Activated CD4-positive, alpha-beta memory T cell treated with anti-CD3 and anti-CD28 coated beads, Interleukin-2, amount 10 ng/mL, durations not matched to agents 7 days and 5 days (primary cell): ENCODE data around the gene BCL7A. TPM values are rescaled to one million over a fixed set of nuclear protein-coding genes. Genes with fewer than 3 reads are reported as not detected.
"Not testable (repeated sequence)": the region's sequence is repeated elsewhere in the genome, so short reads cannot be mapped to it uniquely, and the experiment has no call there.

ENCODE experiments used
- CTCF ChIA-PET: fragments of 350-600 bp; sonication (Branson Sonifier 250); formaldehyde crosslinking; loops from one replicate; lab custom pipeline; 2021; ENCODE audit warnings: antibody characterized with exemption, inconsistent platforms; lab: Charles Lee
- POLR2A ChIA-PET: fragments of 350-600 bp; sonication (Branson Sonifier 250); formaldehyde crosslinking; loops from one replicate; lab custom pipeline; 2021; ENCODE audit warnings: antibody characterized with exemption; lab: Charles Lee
- DNase-seq: peaks from one replicate; pipeline ENCODE4 v3.0.0-alpha.2; 2020
- H3K27ac Mint-ChIP-seq: one replicate; pipeline ENCODE4 v1.8.0; 2021; ENCODE audit warnings: mild to moderate bottlenecking, mixed read lengths
- H3K27me3 Mint-ChIP-seq: one replicate; pipeline ENCODE4 v1.8.0; 2021; ENCODE audit warnings: mixed read lengths
- H3K36me3 Mint-ChIP-seq: one replicate; pipeline ENCODE4 v1.8.0; 2021; ENCODE audit warnings: low read depth, mixed read lengths
- H3K4me1 Mint-ChIP-seq: one replicate; pipeline ENCODE4 v1.8.0; 2021; ENCODE audit warnings: mixed read lengths
- H3K4me3 Mint-ChIP-seq: one replicate; pipeline ENCODE4 v1.8.0; 2021; ENCODE audit warnings: mild to moderate bottlenecking, mixed read lengths
- H3K9me3 Mint-ChIP-seq: one replicate; pipeline ENCODE4 v1.8.0; 2021; ENCODE audit warnings: mixed read lengths
- total RNA-seq, 2 experiments: library from RNA; stranded (reverse); gene quantifications; one replicate each; pipeline ENCODE4 v1.2.3, GENCODE V29; 2021

Gene BCL7A
- total RNA-seq, 2 experiments from 2014 or later: 3.7 to 4.2 TPM

DNA sequence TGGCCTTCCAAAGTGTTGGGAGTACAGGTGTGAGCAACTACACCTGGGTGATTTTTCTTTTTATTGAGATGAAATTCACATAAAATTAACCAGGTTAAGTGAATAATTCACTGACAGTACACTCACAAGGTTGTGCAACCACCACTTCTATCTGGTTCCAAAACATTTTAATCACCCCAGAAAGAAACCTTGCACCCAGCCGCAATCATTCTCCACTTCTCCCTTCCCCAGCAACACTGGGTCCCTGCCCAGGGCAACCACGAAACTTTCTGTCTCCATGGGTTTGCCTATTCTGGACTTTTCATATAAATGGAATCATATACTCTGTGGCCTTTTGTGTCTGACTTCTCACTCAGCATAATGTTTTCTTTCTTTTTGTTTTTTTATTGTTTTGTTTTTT, 30.6 kb downstream of the BCL7A start:
- no peaks in the 10 kb centered on the region for H3K9me3 Mint-ChIP-seq
- H3K27me3 Mint-ChIP-seq: no peaks in the 10 kb centered on the region
- DNase-seq: no peak
- no peaks in the 10 kb centered on the region for H3K36me3 Mint-ChIP-seq
- H3K4me1 Mint-ChIP-seq: peaks cover 3% of the 10 kb centered on the region
- no peak overlapping the region for H3K4me3 Mint-ChIP-seq
- no peak overlapping the region for H3K27ac Mint-ChIP-seq
- POLR2A ChIA-PET: interaction anchor here (0.7 kb wide), 1 partner anchor 151 kb away, joined by 3 read pairs; no protein-coding TSS in a partner anchor
- CTCF ChIA-PET: interaction anchor here (1.1 to 3.0 kb wide), 2 partner anchors 71 to 138 kb away, joined by 3 to 14 read pairs; no protein-coding TSS in a partner anchor

DNA sequence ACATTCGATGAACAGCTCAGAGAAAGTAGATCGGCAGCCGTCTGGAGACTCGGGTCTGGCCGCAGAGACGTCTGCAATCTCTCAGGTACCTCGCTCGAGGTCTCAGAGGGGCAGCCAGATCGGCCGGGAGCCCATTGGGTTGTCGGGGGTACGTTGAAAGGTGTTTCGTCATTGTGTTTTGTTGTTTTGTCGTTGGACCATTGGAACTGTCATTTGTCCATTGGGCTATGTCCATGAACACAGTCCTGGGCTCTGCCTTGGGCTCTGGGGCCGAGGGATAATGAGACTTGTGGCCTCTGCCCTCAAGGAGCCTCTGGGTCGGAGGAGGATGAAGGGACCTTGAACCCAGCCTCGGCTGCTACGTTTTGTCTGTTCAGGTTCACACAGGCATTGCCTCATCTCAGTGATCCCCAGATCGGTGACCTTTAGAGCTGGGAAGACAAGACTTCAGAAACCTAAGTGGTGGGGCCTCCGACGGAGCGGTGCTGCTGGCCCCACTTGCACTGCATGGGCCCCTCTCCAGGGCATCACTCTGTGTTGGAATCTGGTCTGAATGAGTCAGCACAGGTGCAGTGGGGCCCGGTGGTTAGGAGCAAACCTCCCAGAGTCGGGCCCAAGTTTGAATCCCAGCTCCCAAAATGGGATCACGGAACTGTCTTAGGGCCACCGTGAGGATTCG, 33.3 kb downstream of the BCL7A start:
- H3K27ac Mint-ChIP-seq: no peak overlapping the region
- no peak for DNase-seq
- POLR2A ChIA-PET: interaction anchor here (1.3 to 1.5 kb wide), 3 partner anchors 23 to 70 kb away, joined by 3 to 5 read pairs (median 3); partner anchors contain the start of gene MLXIP
- no peaks in the 10 kb centered on the region for H3K36me3 Mint-ChIP-seq
- no peak overlapping the region for H3K4me3 Mint-ChIP-seq
- no peaks in the 10 kb centered on the region for H3K9me3 Mint-ChIP-seq
- CTCF ChIA-PET: interaction anchor here (0.9 to 3.6 kb wide), 25 partner anchors 8 to 169 kb away, joined by 3 to 79 read pairs (median 4); partner anchors contain the start of genes CFAP251 and MLXIP
- no peaks in the 10 kb centered on the region for H3K27me3 Mint-ChIP-seq
- H3K4me1 Mint-ChIP-seq: peaks cover 3% of the 10 kb centered on the region

DNA sequence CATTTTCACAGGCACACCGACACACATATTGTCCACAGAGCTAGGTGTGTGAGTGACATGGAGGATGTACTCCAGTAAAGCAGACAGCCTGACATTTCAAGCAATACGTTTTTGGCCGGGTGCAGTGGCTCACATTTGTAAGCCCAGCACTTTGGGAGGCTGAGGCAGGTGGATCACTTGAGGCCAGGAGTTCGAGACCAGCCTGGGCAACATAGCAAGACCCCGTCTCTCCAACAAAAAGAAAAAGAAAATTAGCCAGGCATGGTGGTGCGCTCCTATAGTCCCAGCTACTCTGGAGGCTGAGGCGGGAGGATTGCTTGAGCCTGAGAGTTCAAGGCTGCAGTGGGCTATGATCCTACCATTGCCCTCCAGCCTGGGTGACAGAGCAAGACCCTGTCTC, 34.7 kb downstream of the BCL7A start:
- ChIA-PET POLR2A (interaction anchor here (1.5 kb wide), 1 partner anchor 22 kb away, joined by 5 read pairs; the partner anchor contains the start of gene MLXIP), CTCF (interaction anchor here (0.6 to 3.6 kb wide), 4 partner anchors 48 to 181 kb away, joined by 3 to 79 read pairs (median 5); no protein-coding TSS in a partner anchor)
- H3K36me3 Mint-ChIP-seq, H3K9me3 Mint-ChIP-seq, DNase-seq, H3K4me3 Mint-ChIP-seq, H3K4me1 Mint-ChIP-seq, H3K27ac Mint-ChIP-seq, H3K27me3 Mint-ChIP-seq: not testable (repeated sequence)

DNA sequence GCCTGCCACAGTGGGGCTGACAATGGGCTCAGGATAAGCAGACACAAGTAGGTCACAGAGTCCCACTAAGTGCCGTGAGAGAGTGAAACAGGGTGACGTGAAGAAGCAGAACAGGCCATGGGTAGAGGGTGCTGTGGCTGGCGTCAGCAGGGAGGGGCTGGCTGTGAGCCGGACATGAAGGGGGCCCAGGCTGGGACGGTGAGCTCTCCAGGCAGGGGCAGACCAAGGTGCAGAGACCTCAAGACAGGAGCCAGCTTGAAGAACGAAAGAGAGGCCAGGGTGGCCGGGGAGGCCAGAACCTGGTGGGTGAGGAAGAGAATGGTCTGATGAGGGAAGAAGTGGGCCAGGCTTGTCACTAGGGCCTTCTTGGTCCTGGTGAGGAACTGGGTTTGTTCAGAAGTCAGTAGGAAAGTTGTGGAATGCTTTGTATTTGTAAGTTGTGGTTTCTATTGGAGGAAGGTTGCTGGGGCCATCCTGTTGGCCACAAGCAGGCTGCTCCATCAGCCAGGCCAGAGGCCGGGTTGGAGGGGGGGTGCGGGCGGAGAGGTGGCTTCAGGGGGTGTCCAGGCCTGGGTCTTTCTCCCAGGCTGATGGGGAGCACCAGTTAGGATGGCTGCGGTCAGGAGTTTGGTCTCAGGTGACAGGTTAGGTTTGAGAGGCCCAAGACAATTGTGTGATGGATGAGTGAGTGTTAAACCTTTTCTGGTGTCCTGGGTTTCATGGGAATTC, 35.5 kb downstream of the BCL7A start:
- no peak for DNase-seq
- Mint-ChIP-seq H3K27ac (no peak overlapping the region), H3K9me3 (no peaks in the 10 kb centered on the region), H3K36me3 (no peaks in the 10 kb centered on the region), H3K4me3 (no peak overlapping the region), H3K4me1 (peaks cover 3% of the 10 kb centered on the region), H3K27me3 (no peaks in the 10 kb centered on the region)
- ChIA-PET POLR2A (no interaction called here), CTCF (no interaction called here)

DNA sequence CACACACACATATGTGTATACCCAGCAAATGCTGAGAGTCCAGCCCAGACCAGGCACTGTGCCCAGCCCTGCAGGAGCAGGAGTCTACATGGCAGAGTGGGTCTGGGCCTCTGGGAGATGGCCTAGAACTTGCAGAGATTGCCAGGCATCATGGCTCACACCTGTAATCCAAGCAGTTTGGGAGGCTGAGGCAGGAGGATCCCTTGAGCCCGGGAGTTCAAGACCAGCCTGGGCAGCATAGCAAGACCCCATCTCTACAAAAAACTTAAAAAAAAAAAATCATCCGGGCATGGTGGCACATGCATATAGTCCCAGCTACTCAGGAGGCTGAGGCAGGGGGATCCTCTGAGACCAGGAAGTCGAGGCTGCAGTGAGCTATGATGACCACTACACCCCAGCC, 36.1 kb downstream of the BCL7A start:
- H3K36me3 Mint-ChIP-seq: no peaks in the 10 kb centered on the region
- peaks cover 3% of the 10 kb centered on the region for H3K4me1 Mint-ChIP-seq
- ChIA-PET CTCF (no interaction called here), POLR2A (no interaction called here)
- H3K4me3 Mint-ChIP-seq: no peak overlapping the region
- H3K27ac Mint-ChIP-seq: no peak overlapping the region
- no peaks in the 10 kb centered on the region for H3K27me3 Mint-ChIP-seq
- DNase-seq: no peak
- no peaks in the 10 kb centered on the region for H3K9me3 Mint-ChIP-seq

DNA sequence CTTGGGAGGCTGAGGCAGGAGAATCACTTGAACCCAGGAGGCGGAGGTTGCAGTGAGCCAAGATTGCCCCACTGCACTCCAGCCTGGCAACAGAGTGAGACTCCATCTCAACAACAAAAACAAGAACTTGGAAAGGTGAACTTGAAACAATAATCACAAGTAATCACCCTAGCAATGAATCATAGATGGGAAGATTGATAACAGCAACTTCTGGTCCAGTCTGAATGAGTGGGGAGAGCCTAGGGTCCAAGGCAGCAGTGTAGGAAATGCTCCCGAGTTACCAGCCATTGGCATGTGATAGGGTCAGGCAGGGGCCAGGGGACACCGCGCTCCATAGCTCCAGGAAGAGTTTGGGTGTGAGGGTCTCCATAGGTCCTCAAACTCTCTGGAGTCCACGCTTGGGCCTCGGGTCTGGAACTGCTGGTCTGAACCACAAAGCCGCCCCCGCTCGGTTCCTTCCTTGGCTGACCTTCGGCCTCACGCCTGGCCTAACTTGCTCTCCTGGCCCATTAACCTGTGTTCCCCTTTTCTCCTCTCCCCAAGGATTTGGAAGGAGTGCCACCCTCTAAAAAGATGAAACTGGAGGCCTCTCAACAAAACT, 37.0 kb downstream of the BCL7A start:
- Mint-ChIP-seq H3K9me3 (no peaks in the 10 kb centered on the region), H3K36me3 (no peaks in the 10 kb centered on the region), H3K27me3 (no peaks in the 10 kb centered on the region), H3K4me3 (no peak overlapping the region), H3K4me1 (peaks cover 3% of the 10 kb centered on the region), H3K27ac (no peak overlapping the region)
- POLR2A ChIA-PET: interaction anchor here (0.9 kb wide), 1 partner anchor 10 kb away, joined by 3 read pairs; no protein-coding TSS in a partner anchor
- DNase-seq: no peak
- CTCF ChIA-PET: no interaction called here

DNA sequence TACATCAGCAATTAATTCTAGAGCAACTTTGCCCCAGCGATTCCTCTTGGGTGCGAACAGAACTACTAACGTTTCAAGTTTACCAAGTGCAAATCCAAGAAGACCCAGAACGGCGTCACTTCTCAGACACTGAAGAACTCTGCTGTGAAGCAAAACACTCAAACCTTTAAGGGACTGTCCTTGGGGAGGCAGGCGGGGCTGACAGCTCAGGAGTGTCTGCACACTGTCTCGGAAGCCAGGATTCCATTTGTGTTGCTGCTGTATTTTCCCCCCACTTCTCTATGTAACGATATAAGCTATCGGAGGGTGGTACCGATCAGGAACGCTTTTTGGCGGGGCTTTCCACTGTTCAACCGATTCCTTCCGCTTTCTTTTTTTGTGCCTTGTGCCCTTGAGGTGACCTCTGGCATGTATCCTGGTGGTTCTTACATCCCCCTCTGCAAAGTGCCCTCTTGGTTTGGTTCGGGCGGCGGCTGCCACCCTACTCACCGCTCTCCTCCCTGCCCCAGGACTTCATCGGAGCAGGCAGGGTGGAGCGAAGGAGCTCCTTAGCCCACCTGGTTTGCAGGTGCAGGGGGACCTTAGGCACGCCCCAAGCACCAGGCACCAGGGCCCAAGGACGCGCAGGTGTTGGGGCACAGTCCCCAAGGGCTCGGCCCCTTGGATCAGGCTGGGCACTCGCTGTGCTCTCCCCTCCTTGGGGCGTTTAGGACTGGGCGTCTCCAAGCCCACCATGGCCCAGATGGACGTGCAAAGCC, 37.7 kb downstream of the BCL7A start:
- Mint-ChIP-seq H3K4me3 (no peak overlapping the region), H3K36me3 (no peaks in the 10 kb centered on the region), H3K27ac (no peak overlapping the region), H3K9me3 (no peaks in the 10 kb centered on the region), H3K27me3 (no peaks in the 10 kb centered on the region), H3K4me1 (peaks cover 1% of the 10 kb centered on the region)
- DNase-seq: no peak
- POLR2A ChIA-PET: interaction anchor here (0.9 kb wide), 1 partner anchor 9 kb away, joined by 3 read pairs; no protein-coding TSS in a partner anchor
- CTCF ChIA-PET: no interaction called here

DNA sequence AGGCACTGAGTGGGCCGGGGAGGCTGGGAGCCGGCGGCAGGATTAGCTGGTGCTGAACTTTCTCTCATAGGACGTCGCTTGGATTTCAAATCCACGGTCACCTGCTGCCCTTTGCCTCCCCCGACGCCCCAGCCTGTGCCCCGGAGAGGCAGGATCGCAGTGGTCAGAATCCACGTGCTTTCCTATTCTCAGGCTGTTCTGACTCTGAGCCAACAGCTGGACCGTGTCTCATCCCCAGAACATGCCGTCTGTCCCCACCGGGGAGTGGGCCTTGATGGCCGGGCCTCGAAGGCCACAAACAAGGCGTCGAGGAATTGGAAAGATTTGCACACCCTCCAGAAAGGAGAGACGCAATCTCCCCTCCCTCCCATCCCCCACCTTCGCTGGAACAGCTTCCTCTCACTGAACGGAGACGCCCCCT, 38.4 kb downstream of the BCL7A start:
- no peaks in the 10 kb centered on the region for H3K9me3 Mint-ChIP-seq
- ChIA-PET CTCF (no interaction called here), POLR2A (no interaction called here)
- no peaks in the 10 kb centered on the region for H3K36me3 Mint-ChIP-seq
- no peak for DNase-seq
- no peaks in the 10 kb centered on the region for H3K4me1 Mint-ChIP-seq
- H3K27ac Mint-ChIP-seq: no peak overlapping the region
- no peak overlapping the region for H3K4me3 Mint-ChIP-seq
- H3K27me3 Mint-ChIP-seq: no peaks in the 10 kb centered on the region

DNA sequence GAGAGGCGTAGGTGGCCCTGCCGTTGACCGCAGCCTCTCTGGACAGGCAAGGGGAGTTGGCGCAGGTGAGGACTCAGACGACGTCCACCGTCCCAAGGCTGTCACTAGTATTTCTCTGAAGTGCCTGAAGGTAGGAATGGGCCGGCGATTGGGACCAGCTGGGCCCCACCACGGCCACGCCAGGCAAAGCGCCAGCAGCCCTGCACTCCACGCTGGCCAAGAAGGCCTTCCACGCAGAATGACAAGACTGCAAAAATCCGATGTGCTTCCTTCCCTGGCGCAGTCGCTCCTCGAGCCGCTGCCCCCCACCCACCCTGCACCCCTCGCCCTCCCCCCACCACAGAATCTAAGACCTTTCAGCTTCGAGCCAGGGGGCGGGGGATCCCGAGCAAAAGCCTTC, 39.6 kb downstream of the BCL7A start:
- Mint-ChIP-seq H3K27me3 (no peaks in the 10 kb centered on the region), H3K9me3 (no peaks in the 10 kb centered on the region), H3K27ac (no peak overlapping the region), H3K4me3 (no peak overlapping the region), H3K36me3 (no peaks in the 10 kb centered on the region), H3K4me1 (no peaks in the 10 kb centered on the region)
- ChIA-PET POLR2A (no interaction called here), CTCF (no interaction called here)
- no peak for DNase-seq

DNA sequence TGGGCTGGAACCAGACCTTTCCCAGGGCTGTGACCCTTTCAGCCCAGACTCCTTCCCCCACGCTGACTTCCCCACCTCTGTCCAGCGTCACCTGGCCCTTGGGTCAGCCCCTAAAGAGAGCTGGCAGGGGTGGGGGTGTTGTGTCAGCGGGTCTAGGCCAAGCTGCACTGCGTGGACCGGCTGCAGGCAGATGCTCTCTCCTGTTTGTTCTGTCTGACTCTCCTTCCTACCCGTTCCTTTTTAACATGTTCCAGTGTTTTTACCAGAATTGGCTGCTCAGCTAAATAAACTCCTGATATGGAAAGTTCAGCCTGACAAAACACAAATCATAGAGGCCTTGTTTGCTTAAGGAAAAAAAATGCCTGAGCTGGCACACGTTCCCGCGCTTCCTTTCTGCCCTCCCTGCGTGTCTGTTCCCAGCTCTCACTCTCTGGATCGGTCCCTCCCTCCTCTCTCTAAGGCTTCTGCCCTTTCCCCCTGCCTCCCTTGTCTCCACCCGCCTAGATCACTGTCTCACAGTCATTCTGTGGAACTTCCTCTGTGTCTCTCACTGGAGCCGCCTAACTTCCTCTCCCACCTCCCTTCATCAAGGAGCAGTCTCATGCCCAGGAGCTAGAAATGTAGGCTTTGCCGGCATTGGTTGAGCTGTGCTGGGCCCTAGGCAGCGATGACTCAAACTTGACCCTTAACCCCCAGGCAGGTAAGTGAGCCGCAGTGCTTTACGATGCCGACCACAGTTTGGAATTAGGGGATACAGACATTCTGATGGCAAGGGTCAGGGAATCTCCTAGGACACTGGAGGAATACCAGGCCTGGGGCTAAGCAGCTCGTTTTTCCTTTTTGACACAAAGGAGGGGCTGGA, 41.4 kb downstream of the BCL7A start:
- peaks cover 7% of the 10 kb centered on the region for H3K4me1 Mint-ChIP-seq
- no peaks in the 10 kb centered on the region for H3K36me3 Mint-ChIP-seq
- ChIA-PET POLR2A (no interaction called here), CTCF (interaction anchor here (0.8 to 1.5 kb wide), 3 partner anchors 8 to 60 kb away, joined by 3 to 8 read pairs (median 5); no protein-coding TSS in a partner anchor)
- no peak for DNase-seq
- peaks cover 2% of the 10 kb centered on the region for H3K27me3 Mint-ChIP-seq
- H3K4me3 Mint-ChIP-seq: no peak overlapping the region
- no peak overlapping the region for H3K27ac Mint-ChIP-seq
- H3K9me3 Mint-ChIP-seq: no peaks in the 10 kb centered on the region

DNA sequence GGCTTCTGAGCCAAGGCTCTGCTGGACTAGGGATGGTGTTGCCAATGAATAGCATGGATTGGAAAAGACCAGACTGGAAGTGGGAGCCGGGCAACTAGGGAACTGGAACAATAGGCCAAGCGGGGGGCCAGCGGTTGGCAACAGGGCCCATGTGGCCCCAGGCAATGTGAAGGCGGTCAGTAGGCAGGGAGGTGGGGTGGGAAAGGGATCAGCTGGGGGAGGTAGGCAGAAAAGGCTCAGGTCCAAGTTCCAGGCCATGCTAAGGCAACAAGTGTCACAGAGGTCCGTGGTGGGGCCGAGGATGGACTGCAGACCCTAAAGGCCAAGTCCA, 42.0 kb downstream of the BCL7A start:
- Mint-ChIP-seq H3K4me1 (peaks cover 13% of the 10 kb centered on the region), H3K4me3 (no peak overlapping the region), H3K27me3 (peaks cover 2% of the 10 kb centered on the region), H3K9me3 (no peaks in the 10 kb centered on the region), H3K27ac (no peak overlapping the region), H3K36me3 (no peaks in the 10 kb centered on the region)
- no peak for DNase-seq
- POLR2A ChIA-PET: no interaction called here
- CTCF ChIA-PET: interaction anchor here (1.0 to 1.5 kb wide), 2 partner anchors 9 to 60 kb away, joined by 5 to 8 read pairs; no protein-coding TSS in a partner anchor
